Bone marrow (tissue), 2 donors: ENCODE data around the gene RCAN2.

Source experiments
- DNase-seq, 2 donors: peaks; one replicate each; lab custom pipeline; 2025; lab: John Stamatoyannopoulos, UW

Gene RCAN2

DNA sequence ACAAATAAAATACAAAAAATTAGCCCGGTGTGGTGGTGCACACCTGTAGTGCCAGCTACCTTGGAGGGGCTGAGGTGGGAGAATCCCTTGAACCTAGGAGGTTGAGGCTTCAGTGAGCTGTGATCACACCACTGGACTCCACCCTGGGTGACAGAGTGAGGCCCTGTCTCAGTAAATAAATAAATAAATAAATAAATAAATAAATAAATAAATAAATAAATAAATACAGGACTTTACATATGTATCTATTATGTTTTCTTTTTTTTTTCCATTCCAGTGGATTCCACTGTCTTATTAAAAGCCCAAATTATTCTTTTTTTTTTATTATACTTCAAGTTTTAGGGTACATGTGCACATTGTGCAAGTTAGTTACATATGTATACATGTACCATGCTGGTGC is 279.3 kb downstream of the RCAN2 start:
- DNase-seq = no peak

DNA sequence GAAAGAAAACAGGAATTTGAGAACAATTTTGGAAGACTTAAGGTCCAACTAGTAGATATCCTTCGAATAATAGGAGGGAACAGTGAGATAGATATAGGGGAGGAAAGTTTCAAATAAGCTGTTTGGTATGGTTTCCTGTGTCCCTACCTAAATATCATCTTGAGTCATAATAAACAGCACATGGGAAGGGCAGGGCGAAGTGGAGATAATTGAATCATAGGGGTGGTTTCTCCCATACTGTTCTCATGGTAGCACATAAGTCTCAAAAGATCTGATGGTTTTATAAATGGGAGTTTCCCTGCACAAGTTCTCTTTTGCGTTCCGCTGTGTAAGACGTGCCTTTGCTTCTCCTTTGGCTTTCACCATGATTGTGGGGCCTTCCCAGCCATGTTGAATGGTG is 281.0 kb downstream of the RCAN2 start:
- no peak for DNase-seq

DNA sequence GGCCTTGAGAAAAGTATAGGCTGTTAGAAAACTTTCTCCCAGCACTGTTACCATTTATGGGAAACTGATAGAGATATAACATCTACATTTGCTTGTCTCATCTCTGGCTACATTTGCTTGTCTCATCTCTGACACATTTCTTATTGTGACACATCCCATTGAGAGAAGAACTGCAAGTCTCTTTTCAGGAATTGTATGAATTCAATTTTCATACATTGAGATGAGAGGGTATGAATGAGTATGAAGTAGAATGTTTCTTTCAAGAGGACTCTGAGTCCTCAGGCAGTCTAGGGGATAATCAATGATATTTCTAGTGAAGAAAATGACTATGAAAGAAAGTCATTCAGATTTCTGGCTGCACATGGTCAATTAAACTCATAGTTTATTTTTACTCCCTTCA is 282.9 kb downstream of the RCAN2 start:
- DNase-seq = no peak

DNA sequence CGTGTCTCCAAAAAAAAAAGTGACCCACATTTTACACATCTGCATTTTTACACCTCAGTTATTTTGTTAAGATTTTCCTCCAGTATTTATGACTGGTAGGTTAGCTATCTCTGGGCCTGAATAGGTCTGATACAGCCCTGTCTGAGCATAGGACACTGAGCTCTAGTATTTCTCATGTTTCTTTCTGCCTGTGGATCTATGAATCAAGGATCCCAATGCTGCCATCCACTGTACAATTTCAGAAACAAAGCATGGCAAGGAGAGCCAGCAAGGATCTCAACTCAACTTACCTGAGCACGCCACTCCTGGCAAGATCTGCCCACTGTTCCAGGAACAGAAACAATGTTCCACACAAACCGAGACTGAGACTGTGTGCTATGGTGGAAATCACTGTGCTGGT is 284.1 kb downstream of the RCAN2 start:
- no peak for DNase-seq

DNA sequence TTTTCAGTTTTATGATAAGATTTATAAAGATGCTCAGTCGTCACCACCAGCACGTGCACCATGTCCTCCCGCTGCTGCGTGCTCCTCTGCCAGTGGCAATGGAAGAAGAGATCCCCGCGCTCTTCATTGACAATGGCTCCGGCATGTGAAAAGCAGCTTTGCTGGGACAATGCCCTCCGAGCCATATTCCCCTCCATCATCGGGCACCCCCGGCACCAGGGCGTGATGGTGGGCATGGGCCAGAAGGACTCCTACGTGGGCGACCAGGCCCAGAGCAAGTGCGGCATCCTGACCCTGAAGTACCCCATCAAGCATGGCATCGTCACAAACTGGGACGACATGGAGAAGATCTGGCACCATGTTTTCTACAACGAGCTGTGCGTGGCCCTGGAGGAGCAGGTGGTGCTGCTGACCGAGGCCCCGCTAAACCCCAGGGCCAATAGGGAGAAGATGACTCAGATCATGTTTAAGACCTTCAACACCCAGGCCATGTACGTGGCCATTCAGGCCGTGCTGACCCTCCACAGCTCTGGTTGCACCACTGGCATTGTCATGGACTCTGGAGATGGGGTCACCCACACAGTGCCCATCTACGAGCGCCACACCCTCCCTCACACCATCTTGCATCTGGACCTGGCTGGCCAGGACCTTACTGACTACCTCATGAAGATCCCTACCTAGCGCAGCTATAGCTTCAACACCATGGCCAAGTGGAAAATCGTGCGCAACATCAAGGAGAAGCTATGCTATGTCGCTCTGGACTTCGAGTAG is 286.2 kb downstream of the RCAN2 start:
- DNase-seq = no peak

DNA sequence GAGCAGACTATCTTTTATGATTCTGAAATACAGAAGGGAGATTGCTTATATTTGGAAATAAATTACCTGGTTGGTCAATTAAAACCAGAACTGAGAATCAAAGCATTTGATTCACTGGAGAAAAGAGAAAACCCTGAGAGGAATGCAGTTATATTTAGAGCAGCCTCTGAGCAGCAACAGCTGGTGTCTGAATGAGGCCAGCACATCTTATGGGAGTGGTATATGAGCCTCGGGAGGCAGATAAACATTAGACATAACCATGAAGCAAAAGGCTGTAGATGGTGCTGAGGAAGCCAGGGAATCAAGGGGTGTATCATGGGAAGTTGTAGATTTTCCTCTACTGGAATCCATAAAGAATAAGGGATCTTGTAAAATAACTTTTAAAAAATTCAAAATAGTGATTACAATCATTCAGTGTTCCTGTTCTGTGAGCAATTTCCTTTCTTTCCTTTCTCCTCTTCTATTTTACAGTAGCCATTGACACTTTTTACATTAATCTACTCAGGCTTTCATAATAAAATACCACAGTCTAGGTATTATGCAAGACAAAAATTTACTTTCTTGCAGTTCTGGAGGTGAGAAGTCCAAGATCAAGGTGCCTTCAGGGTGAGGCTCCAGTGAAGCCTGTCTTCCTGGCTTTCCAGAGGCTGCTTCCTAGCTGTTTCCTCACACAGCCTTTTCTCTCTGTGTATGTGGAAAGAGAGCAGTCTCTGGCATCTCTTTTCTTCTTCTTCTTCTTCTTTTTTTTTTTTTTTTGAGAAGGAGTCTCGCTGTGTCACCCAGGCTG is 287.7 kb downstream of the RCAN2 start:
- DNase-seq = no peak

DNA sequence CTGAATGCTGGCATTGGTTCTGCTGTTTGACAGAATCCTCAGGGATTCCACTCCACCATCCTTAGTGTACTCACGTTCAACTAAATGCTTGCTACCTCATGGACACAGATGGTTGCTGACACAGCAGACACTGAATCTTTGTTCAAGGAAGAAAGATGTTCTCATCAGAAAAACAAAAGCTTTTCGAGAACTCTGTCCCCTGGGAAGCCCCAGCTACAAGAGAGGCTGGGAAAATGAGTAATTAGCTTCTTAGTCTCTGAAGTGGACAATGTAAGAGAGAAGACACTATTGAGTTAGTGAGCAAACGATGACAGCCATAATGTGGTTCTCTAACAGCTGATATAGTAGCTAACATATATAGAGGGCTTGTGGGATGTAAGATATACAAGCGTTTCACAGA is 289.5 kb downstream of the RCAN2 start:
- DNase-seq = no peak

DNA sequence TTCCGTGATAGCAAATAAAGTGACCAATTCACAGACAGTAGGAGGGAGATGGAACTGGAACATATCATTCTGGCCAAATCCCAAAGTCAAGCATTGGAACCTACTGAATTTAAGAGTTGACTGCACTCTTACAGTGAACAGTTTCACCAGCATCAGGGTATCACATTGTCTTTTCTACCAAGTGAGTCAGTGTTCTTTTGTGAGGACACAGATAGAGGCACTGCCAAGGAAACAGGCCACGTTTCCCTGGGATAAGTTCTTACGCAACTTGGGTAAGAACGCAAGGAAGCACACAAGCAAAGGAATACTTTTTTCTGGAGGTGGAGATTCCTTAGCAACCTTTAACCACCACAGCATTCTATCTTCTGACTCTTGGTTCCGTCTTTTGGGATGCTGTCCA is 291.9 kb downstream of the RCAN2 start:
- no peak for DNase-seq

DNA sequence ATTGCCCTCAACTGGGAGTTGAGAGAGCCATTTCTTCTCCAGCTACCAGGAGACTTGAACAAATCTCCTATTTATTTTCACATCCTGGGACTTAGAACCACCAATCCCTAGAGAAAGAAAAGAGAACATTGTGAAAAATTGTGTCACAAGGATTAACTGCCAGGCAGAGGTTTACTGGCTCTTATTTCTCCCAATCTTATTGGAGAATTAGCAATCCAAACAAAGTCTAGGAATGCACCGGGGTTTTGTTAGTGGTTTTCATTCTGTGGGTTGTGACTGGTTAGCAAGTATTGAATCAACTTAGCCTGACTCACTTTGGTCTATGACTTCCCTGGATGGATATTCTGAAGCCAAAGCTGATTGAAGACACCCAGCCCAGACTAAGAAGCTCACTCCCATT is 299.3 kb downstream of the RCAN2 start:
- DNase-seq = no peak

DNA sequence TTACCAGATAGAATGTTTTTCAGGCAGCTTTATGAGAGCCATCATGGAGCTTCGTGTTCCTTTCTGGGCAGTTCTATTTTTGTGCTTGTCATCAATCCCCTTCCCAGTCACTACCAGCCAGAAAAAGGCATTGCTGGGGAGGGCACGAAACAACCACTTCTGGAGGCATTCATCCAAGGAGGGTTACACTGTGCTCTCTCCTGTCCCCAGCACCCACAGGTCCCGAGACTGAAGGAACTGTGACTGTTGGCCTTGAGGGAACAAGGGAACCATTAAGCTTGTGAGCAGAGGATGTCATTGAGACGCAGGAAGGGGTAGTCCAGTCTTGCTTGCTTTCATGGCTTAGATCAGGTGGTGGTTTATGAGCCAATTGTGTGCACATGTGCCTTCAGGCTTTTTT is 300.4 kb downstream of the RCAN2 start:
- DNase-seq = no peak

DNA sequence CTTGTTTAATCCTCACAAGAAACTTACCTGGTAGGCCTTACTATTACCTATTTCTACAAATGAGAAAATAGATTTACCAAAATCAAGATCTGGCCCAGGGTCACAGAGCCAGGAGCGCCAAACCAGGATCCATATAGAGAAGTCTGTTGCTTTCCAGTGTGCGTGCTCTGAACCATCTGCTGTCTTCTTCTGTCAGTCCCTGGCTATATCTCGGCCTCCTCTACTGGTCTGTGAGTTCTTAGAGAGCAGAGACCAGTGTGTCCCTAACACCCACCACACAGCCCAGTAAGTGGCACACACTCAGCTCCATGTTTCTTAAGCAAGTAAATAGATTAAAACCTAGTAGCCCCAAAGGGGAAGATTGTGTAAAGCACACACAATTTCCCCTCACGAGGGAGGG is 301.5 kb downstream of the RCAN2 start:
- DNase-seq = no peak

DNA sequence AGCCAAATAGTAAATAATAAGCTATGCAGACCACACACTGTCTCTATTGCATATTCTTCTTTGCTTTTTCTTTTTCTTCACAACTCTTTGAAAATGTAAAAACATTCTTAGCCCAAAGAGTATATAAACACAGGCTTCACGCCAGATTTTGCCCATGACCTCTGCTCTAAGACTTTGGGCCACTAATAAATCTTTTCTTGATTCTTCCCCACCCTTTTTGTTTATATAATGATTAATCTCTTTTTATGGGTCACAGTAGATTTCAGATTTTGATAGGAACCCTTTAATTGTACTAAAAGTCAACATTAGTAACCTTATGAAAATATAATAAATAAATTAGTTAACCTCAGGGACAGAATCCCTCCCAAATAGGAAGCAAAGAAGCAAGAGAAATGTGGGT is 304.7 kb downstream of the RCAN2 start:
- DNase-seq = no peak

DNA sequence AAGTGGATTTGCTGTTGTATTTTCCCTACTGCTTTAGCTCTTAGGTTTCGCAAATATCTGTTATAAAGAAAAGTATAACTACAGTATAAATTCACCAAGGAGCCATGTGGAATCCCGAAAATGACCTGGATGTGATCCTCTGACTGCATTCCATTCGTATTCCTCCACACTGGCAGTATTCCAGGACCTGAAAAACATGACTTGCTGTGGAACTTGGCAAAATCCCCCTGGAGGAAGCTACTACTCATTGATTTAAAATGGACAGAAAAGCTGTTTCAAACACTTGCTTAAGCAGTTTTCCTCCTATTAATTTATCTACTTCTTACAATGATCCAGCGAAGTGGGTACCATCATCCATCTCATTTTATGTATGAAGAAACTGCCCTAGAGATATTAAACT is 307.1 kb downstream of the RCAN2 start:
- DNase-seq = no peak

DNA sequence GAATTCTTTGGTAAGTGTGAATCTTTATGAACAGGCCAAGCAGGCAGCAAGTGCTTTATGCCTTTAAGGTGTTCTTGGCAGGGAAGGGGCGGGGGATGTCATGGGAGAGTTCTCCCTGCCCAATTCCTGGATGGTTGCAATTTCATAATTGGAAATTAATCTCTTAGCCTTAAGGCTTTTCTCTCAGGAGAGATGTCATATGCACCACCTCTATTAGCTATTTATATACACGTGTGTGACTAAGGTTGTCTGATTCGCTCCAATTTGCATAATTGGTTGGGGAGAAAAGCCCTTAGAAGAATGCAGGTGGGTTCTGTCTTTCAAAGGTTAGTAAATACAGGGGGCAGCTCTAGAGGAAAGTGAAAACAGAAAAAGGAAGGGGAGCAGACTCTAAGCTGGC is 315.3 kb downstream of the RCAN2 start:
- DNase-seq = no peak

DNA sequence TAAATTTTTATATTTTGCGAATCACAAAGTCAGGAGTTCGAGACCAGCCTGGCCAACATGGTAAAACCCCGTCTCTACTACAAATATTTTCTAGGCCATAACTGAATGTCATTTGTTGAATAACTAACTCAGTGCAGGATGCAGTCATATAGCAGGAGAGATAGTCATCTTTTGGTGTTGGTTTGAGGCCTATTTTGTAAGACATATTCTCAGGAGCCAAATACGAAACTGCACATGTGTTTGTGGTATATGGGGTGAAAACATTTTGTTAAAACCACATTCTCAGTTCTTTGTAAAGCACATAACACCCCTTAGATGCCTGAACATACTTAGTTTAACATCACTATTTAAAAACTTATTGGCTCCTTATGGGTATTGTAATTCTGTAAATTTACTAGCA is 315.8 kb downstream of the RCAN2 start:
- DNase-seq = no peak

DNA sequence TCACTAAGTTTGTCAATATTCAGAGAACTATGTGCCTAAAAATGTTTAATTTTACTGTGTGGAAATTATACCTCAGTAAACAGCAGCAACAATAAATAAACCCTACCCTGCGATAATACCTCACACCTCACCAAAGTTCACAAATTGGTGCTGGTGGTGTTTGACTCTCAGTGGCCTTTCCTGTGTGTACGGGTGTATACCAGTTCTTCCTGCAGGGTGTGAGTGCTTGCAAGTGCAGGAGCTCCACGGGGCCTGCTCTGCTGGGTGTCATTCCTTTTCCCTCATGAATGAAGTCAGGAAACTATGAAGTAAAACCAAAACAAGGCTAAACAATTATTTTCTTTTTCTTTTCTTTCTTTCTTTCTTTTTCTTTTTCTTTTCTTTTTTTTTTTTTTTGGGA is 316.3 kb downstream of the RCAN2 start:
- DNase-seq = no peak

DNA sequence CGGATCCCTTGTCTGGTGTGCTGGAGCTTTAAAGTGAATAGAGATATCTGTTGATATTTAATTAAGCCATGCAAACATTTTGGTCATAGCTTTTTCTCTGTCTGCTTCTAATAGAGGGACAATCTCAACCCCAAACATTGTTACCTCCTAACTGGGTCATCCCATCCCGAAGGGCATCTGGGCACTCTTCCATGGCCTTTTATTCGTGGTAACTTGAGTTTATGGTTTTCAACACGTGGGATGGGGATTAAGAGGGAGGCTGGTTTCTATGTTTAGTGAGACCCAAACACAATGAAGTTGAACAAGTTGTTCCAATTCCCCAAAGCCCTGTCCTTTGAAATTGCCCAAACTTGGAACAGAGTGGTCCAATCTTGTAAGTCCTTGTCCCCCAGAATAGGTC is 319.1 kb downstream of the RCAN2 start:
- DNase-seq = no peak
